Subcutaneous adipose tissue (tissue), 4 donors: Measurements from ENCODE around the gene ITPRID1. TPM values are rescaled to one million over a fixed set of nuclear protein-coding genes. Genes with fewer than 3 reads are reported as not detected.

Experiments used
- CTCF ChIP-seq: fragments of 450-650 bp; IDR thresholded peaks from one replicate; pipeline ENCODE4 v1.5.1; 2016; ENCODE audit warnings: low read depth, mild to moderate bottlenecking, control low read depth, antibody characterized with exemption, moderate library complexity
- total RNA-seq, 4 donors: library from RNA; depleted of rRNA; stranded (reverse); fragments of >200 nt; gene quantifications; one replicate each; pipeline ENCODE4 v1.1.0, GENCODE V29; 2016

ITPRID1 gene
- total RNA-seq, 4 donors from 2014 or later, result not detected

GRCh38 chr7:31549611-31550010 lies 35.7 kb downstream of the ITPRID1 start:
- no peak for TF ChIP-seq CTCF

- no peak for TF ChIP-seq CTCF
These were observed 36.5 kb downstream of the ITPRID1 start for GRCh38 chr7:31550432-31550831.

DNA sequence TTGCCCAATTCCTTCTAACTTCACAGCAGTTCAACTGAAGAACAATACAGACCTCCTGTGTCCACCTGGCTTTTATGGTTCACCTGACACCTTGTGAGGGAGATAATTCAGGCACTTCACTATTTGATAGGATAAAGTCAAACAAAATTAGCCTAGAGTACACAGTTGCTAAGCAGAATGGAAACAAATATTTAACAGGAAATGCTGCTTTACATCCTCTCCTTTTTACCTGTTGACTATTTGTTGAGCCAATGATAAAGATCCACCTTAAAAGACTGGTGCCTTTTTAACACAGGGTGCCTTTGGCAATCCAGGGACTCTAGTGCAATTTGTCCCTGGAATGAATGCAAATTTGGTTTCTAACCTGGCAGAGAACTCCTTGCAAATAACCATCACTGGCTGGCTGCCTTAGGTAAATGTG lies 39.8 kb downstream of the ITPRID1 start:
- TF ChIP-seq CTCF, result no peak

- no peak for TF ChIP-seq CTCF
These were observed 48.1 kb downstream of the ITPRID1 start for GRCh38 chr7:31562002-31562401.

DNA sequence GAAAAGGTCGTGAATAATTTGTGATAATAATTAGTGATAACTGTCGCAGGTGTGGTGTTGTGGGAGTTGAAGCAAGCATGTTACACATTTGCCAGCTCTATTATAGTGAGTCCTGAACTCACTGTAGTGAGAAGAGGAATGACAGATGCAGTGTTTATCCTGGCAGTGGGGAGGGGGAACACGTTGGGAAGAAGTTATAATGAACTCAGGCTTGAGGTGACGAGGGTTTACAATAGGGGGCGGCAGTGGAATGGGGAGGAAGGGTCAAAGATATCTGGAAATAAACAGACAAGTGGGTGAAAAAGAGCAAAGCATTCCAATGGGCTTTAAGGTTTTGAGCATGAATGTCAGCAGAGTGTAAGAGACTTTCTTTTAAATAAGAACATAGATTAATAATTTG lies 49.6 kb downstream of the ITPRID1 start:
- TF ChIP-seq CTCF, result no peak

DNA sequence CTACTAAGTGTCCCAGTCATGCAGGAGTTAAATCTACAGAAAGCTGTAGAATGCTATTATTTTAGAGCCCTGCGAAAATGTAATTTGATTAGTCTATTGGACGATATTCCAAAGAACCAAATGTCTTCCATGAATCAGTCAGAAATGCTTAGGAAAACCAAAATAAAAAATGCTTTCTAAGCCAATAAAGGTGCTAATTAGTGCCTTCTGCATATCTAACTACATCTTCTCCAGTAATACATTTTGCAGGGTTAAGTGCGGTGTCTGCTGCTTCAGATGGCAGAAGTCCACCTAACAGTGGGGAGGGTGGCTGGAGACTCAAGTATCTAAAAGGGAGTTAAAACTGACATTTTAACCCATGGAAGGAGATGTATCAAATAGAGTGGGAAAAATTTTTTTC lies 50.1 kb downstream of the ITPRID1 start:
- TF ChIP-seq CTCF, result no peak

- no peak for TF ChIP-seq CTCF
These were observed 50.8 kb downstream of the ITPRID1 start for GRCh38 chr7:31564661-31565060.
